Right lobe of liver (tissue), 6 donors: ENCODE data around the gene TUT4. TPM values are rescaled to one million over a fixed set of nuclear protein-coding genes. Genes with fewer than 3 reads are reported as not detected.

Experiments used
- ATAC-seq, 4 donors: fragments of 200-7000 bp; cut with Tn5 transposase; one replicate each; pipeline ENCODE4 v1.9.1; 2020; ENCODE audit warnings: mild to moderate bottlenecking in 4 of 4, moderate library complexity in 4 of 4
- DNase-seq, 3 donors: peaks; one replicate each; pipeline ENCODE4 v3.0.0-alpha.2; 2020
- H3K27ac ChIP-seq, 3 donors: fragments of 200-600 bp; one replicate each; pipeline ENCODE4 v1.8.0; 2022
- H3K27me3 ChIP-seq, 2 donors: fragments of 200-600 bp; one replicate each; pipeline ENCODE4 v1.8.0; 2022
- H3K36me3 ChIP-seq, 4 donors: fragments of 200-600 bp; sonication (generic) in 1 of 4; one replicate each; pipeline versions ENCODE4 v1.5.1 to v1.8.0; 2017 to 2022; ENCODE audit warnings: control low read depth in 1 of 4
- H3K4me1 ChIP-seq, 4 donors: fragments of 200-600 bp; sonication (generic) in 1 of 4; one replicate each; pipeline versions ENCODE4 v1.5.1 to v1.8.0; 2017 to 2022; ENCODE audit warnings: control low read depth in 1 of 4
- H3K4me3 ChIP-seq, 3 donors: fragments of 200-600 bp; one replicate each; pipeline ENCODE4 v1.8.0; 2022
- H3K9me3 ChIP-seq, 4 donors: fragments of 200-600 bp; sonication (generic) in 1 of 4; one replicate each; pipeline versions ENCODE4 v1.5.1 to v1.8.0; 2017 to 2022; ENCODE audit warnings: control low read depth in 1 of 4
- POLR2A ChIP-seq: fragments of 450-650 bp; IDR thresholded peaks from one replicate; pipeline ENCODE4 v1.6.1; 2017; ENCODE audit warnings: antibody characterized with exemption, mild to moderate bottlenecking
- WGBS: methylation state at CpG from one replicate; pipeline ENCODE4 v1.1.6; 2018; ENCODE audit warnings: low coverage, low lambda C conversion rate; ENCODE audit not compliant: insufficient coverage; ENCODE audit errors: missing lambda C conversion rate; 5-methylcytosine and 5-hydroxymethylcytosine counted together
- intact Hi-C, 2 donors: fragments of 100-400 bp; cut with DNase I; formaldehyde crosslinking; loops; one replicate each; pipeline versions ENCODE4 v1.11.2 to v1.14.1; 2022
- total RNA-seq, 6 experiments: library from RNA; depleted of rRNA in 2 of 6; stranded (reverse); fragments of >200 nt in 2 of 6; fragmentation: NEBNext Ultra II Directional in 3 of 6; extraction: Animal tissue kit (Norgen Biotek cat#: 25700) in 3 of 6; gene quantifications; one replicate each; pipeline versions ENCODE4 v1.1.0 to v1.2.4, GENCODE V29; 2016 to 2023
- TF ChIP-seq, protein P1 (sequence below), 4 donors: fragments of 200-600 bp in 3 of 4; fragments of 450-650 bp in 1 of 4; IDR thresholded peaks; one replicate each; pipeline versions ENCODE4 v1.5.1 to v1.8.0; 2016 to 2022; ENCODE audit warnings: antibody characterized with exemption in 4 of 4, mild to moderate bottlenecking in 2 of 4
- donor health status: DM: no; HTN: yes; CAD: no.
- donor health status: DM: no; HTN: no; CAD: no.
- donor health status: DM: no; HTN: no; CAD: no.
- donor health status: DM: no; HTN: yes; CAD: no.
- donor health status: DM: no; HTN: yes; CAD: no.

Gene TUT4
- total RNA-seq, 6 experiments from 2014 or later = 16.1 to 33.0 (median 22.8) TPM

DNA sequence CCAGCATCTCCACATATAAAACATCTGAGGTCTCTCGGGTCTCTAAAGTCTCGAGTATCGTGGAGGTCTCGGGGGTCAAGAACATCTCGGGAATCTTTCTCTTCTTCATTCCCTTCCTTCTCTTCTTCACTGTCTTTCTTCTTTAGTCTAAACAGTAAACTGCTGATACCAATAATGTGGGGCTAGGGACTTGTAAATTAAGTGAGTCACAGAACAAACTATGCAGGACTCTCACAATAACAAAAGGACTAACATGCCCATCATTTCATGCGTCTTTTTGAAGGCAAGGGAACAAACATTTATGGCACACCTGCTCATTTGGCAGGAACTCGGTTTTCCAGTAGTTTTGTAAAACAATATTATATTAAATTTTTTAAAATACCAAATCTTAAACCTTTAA is 116.1 kb downstream of the TUT4 start:
- intact Hi-C loops = no loop called here
- ATAC-seq (no peak), DNase-seq (no peak)
- no peaks in the 10 kb centered on the region for H3K27me3 ChIP-seq
- H3K36me3 ChIP-seq = peaks cover 0 to 58% (median 6%) of the 10 kb centered on the region in 4 donors
- H3K4me1 ChIP-seq = no peaks in the 10 kb centered on the region
- no peak for TF ChIP-seq POLR2A
- TF ChIP-seq, protein P1, sequence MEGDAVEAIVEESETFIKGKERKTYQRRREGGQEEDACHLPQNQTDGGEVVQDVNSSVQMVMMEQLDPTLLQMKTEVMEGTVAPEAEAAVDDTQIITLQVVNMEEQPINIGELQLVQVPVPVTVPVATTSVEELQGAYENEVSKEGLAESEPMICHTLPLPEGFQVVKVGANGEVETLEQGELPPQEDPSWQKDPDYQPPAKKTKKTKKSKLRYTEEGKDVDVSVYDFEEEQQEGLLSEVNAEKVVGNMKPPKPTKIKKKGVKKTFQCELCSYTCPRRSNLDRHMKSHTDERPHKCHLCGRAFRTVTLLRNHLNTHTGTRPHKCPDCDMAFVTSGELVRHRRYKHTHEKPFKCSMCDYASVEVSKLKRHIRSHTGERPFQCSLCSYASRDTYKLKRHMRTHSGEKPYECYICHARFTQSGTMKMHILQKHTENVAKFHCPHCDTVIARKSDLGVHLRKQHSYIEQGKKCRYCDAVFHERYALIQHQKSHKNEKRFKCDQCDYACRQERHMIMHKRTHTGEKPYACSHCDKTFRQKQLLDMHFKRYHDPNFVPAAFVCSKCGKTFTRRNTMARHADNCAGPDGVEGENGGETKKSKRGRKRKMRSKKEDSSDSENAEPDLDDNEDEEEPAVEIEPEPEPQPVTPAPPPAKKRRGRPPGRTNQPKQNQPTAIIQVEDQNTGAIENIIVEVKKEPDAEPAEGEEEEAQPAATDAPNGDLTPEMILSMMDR (IDR thresholded peaks at IDR 0.05) = no peak
- H3K9me3 ChIP-seq = no peaks in the 10 kb centered on the region
- WGBS = 91% methylated on average over 7 of the region's 7 CpGs
- no peak overlapping the region for H3K27ac ChIP-seq
- H3K4me3 ChIP-seq = no peak overlapping the region

DNA sequence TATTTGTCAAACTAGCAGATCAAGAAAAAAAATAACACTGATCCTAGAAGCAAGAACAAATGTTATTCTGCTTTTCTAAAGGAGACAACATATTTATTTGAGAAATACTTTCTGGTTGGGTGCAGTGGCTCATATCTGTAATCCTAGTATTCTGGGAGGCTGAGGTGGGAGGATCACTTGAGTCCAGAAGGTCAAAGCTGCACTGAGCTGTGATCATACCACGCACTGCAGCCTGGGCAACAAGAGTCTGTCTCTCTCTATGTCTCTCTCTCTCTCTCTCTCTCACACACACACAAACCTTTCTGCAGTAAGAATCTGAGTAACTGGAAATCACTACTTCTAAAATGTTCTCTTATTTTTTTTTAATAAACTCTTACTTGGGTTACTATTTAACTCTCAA is 117.2 kb downstream of the TUT4 start:
- no peak overlapping the region for H3K4me3 ChIP-seq
- H3K9me3 ChIP-seq = no peaks in the 10 kb centered on the region
- WGBS = 100% methylated on average over 1 of the region's 1 CpG
- DNase-seq (no peak), ATAC-seq (no peak)
- H3K27me3 ChIP-seq = no peaks in the 10 kb centered on the region
- intact Hi-C loops = no loop called here
- H3K27ac ChIP-seq = no peak overlapping the region
- TF ChIP-seq POLR2A = no peak
- TF ChIP-seq, protein P1 (IDR thresholded peaks at IDR 0.05) = no peak
- H3K4me1 ChIP-seq = no peaks in the 10 kb centered on the region
- peaks cover 0 to 55% (median 11%) of the 10 kb centered on the region in 4 donors for H3K36me3 ChIP-seq

- ATAC-seq = no peak
- intact Hi-C loops = no loop called here
- 86% methylated on average over 1 of the region's 1 CpG for WGBS
- H3K27ac ChIP-seq = no peak overlapping the region
- H3K4me3 ChIP-seq = no peak overlapping the region
- H3K36me3 ChIP-seq = peaks cover 0 to 50% (median 13%) of the 10 kb centered on the region in 4 donors
- no peaks in the 10 kb centered on the region for H3K4me1 ChIP-seq
- DNase-seq = no peak
- H3K27me3 ChIP-seq = no peaks in the 10 kb centered on the region
- no peaks in the 10 kb centered on the region for H3K9me3 ChIP-seq
- TF ChIP-seq, protein P1 (IDR thresholded peaks at IDR 0.05) = no peak
- no peak for TF ChIP-seq POLR2A
These were observed 117.7 kb downstream of the TUT4 start for GRCh38 chr1:52435211-52435610.

- no peak overlapping the region for H3K4me3 ChIP-seq
- DNase-seq (no peak), ATAC-seq (no peak)
- TF ChIP-seq POLR2A = no peak
- TF ChIP-seq, protein P1 (IDR thresholded peaks at IDR 0.05) = no peak
- H3K36me3 ChIP-seq = peaks cover 0 to 39% (median 9%) of the 10 kb centered on the region in 4 donors
- WGBS = 94% methylated on average over 2 of the region's 8 CpGs
- no peaks in the 10 kb centered on the region for H3K9me3 ChIP-seq
- no peak overlapping the region for H3K27ac ChIP-seq
- intact Hi-C loops = no loop called here
- no peaks in the 10 kb centered on the region for H3K27me3 ChIP-seq
- no peaks in the 10 kb centered on the region for H3K4me1 ChIP-seq
These were observed 120.1 kb downstream of the TUT4 start for GRCh38 chr1:52432807-52433206.

GRCh38 chr1:52427152-52427551 is 125.7 kb downstream of the TUT4 start:
- H3K36me3 ChIP-seq = peaks cover 0 to 26% (median 12%) of the 10 kb centered on the region in 4 donors
- no peak for ATAC-seq
- no peaks in the 10 kb centered on the region for H3K4me1 ChIP-seq
- H3K4me3 ChIP-seq = no peak overlapping the region
- no peak for DNase-seq
- intact Hi-C loops = no loop called here
- no peak for TF ChIP-seq POLR2A
- no peaks in the 10 kb centered on the region for H3K9me3 ChIP-seq
- no peak overlapping the region for H3K27ac ChIP-seq
- no peaks in the 10 kb centered on the region for H3K27me3 ChIP-seq
- WGBS = 100% methylated on average over 1 of the region's 1 CpG
